GM13977 (cell line): ENCODE data around the gene ZNHIT2.

Experiments used
- DNase-seq: peaks from one replicate; pipeline ENCODE4 v3.0.0; 2012; ENCODE audit warnings: low spot score
- CTCF ChIP-seq: IDR thresholded peaks from 2 replicates; pipeline ENCODE4 v1.5.1; 2012; ENCODE audit warnings: mild to moderate bottlenecking, control low read depth; ENCODE audit not compliant: insufficient read depth; ENCODE audit errors: extremely low read depth, missing control alignments
- in situ Hi-C: fragments of 300-500 bp; cut with MboI; formaldehyde crosslinking; loops from one replicate; pipeline ENCODE4 v1.12.0; 2022; ENCODE audit warnings: low sequenced_read_pairs, low pct_unique_long_range_greater_than_20kb, mixed read lengths, inconsistent platforms; ENCODE audit not compliant: unreplicated experiment

The ZNHIT2 gene

DNA sequence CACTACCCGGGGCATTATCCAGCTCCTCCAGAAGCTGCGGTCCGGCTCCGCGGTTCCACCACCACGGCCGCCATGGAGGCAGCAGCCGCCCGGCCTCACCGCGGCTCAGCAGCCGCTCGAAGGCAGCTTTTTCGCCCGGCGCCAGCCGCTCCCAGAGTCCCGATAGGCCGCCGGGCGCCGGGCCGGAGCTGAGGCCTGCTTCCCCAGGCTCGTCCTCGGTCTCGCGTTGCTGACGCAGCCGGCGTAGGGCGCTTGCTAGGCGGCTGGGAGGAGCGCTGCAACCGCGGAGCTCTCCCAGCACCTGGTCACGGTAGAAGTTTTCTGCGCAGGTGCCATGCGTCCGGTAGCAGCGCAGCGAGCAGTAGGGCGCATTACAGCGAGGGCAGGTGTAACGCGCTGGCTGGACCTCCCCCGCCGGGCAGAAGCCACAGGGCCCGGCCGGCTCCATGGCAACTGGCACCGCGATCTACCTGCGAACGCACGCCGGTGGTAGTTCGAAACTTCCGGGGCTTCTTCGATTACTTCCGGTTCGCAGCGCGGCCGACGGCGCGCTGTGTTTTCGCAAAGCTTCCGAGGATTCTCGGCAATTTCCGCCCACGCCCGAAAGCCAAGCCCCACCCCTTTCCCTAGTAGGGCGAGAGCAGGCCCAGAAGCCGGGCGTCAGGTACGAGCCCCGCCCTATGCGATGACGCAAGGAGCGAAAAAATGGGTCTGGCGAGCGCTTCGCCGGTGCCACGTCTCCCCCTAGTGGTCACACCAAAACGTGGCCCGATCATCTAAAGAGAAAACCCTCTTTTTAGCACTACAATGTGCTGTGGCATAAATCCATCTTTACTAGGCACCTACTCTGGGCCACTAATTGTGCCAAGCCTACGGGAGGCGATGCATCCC is at the start of gene ZNHIT2:
Gene ZNHIT2 (minus strand): TSS at position 496 of the 891 bp plus-strand sequence. CDS start 48 bp downstream, at position 448.
- in situ Hi-C loops = no loop called here
- DNase-seq = peak; percentile 94
- TF ChIP-seq CTCF = peak; percentile 64

DNA sequence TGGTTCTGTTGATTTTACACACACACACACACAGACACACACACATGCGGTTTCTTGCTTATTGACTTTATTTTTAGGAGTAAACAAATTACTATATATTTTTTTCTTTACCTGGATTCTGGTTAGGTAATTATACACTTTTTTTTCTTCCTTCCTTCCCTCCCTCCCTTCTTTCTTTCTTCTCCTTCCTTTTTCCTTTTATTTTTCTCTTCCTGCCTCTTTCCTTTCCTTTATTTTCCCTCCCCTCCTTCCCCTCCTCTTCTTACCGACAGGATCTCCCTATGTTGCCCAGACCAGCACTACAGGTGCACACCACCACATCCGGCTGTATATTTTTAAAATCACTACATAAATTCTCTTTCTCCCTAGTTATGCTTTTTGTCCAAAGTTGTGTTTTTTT is 49.4 kb upstream of the ZNHIT2 start:
- in situ Hi-C loops = no loop called here
- no peak for TF ChIP-seq CTCF
- DNase-seq = no peak

GRCh38 chr11:65165410-65166317 is 48.2 kb upstream of the ZNHIT2 start:
- in situ Hi-C loops = no loop called here
- no peak for TF ChIP-seq CTCF
- DNase-seq = no peak

GRCh38 chr11:65163684-65164083 is 46.2 kb upstream of the ZNHIT2 start:
- no peak for DNase-seq
- in situ Hi-C loops = no loop called here
- no peak for TF ChIP-seq CTCF

GRCh38 chr11:65160643-65161042 is 43.1 kb upstream of the ZNHIT2 start:
- in situ Hi-C loops = no loop called here

More at GRCh38 chr11:65160643-65161042, 43.1 kb upstream of the ZNHIT2 start:
- TF ChIP-seq CTCF = no peak
- no peak for DNase-seq
